GM23248 (cell line): ENCODE measurements around the gene HSBP1. TPM values are rescaled to one million over a fixed set of nuclear protein-coding genes. Genes with fewer than 3 reads are reported as not detected.

Experiments
- DNase-seq: peaks from one replicate; pipeline ENCODE4 v3.0.0-alpha.2; 2015
- H2AFZ ChIP-seq: fragments of 200-600 bp; sonication (generic); 2 replicates; pipeline ENCODE4 v1.6.1; 2016; ENCODE audit warnings: antibody characterized with exemption
- H3F3A ChIP-seq: fragments of 200-600 bp; sonication (generic); 2 replicates; pipeline ENCODE4 v1.6.1; 2016; ENCODE audit warnings: mild to moderate bottlenecking, antibody characterized with exemption, mixed run types; ENCODE audit not compliant: insufficient read depth
- H3K27ac ChIP-seq: fragments of 200-600 bp; sonication (generic); 2 replicates; pipeline ENCODE4 v1.5.1; 2016; ENCODE audit warnings: mild to moderate bottlenecking
- H3K27me3 ChIP-seq: fragments of 200-600 bp; sonication (generic); replicated peaks from 2 replicates; pipeline ENCODE4 v1.6.1; 2016; ENCODE audit warnings: mild to moderate bottlenecking; ENCODE audit not compliant: insufficient read depth
- H3K36me3 ChIP-seq: fragments of 200-600 bp; sonication (generic); 2 replicates; pipeline ENCODE4 v1.6.1; 2016; ENCODE audit warnings: low read depth, mild to moderate bottlenecking
- H3K4me1 ChIP-seq: fragments of 200-600 bp; sonication (generic); 2 replicates; pipeline ENCODE4 v1.6.1; 2016; ENCODE audit warnings: mild to moderate bottlenecking; ENCODE audit not compliant: insufficient read depth
- H3K4me2 ChIP-seq: fragments of 200-600 bp; sonication (generic); one replicate; pipeline ENCODE4 v1.6.1; 2016; ENCODE audit warnings: mild to moderate bottlenecking; ENCODE audit not compliant: unreplicated experiment
- H3K4me3 ChIP-seq: fragments of 200-600 bp; sonication (generic); 2 replicates; pipeline ENCODE4 v1.5.1; 2016; ENCODE audit warnings: mild to moderate bottlenecking
- H3K79me2 ChIP-seq: fragments of 200-600 bp; sonication (generic); 2 replicates; pipeline ENCODE4 v1.6.1; 2016; ENCODE audit warnings: mild to moderate bottlenecking; ENCODE audit not compliant: insufficient read depth
- H3K9ac ChIP-seq: fragments of 200-600 bp; sonication (generic); 2 replicates; pipeline ENCODE4 v1.6.1; 2016; ENCODE audit warnings: mild to moderate bottlenecking
- H3K9me2 ChIP-seq: fragments of 200-600 bp; sonication (generic); 2 replicates; pipeline ENCODE4 v1.6.1; 2016; ENCODE audit warnings: mixed run types, mild to moderate bottlenecking, moderate library complexity; ENCODE audit not compliant: insufficient read depth
- H3K9me3 ChIP-seq: fragments of 200-600 bp; sonication (generic); one replicate; pipeline ENCODE4 v1.6.1; 2017; ENCODE audit warnings: low read depth
- H4K20me1 ChIP-seq: fragments of 200-600 bp; sonication (generic); 2 replicates; pipeline ENCODE4 v1.6.0; 2016; ENCODE audit not compliant: insufficient read depth
- EZH2 ChIP-seq: fragments of 200-600 bp; sonication (generic); IDR thresholded peaks from 2 replicates; pipeline ENCODE4 v1.6.1; 2018; ENCODE audit warnings: antibody characterized with exemption, mild to moderate bottlenecking; ENCODE audit not compliant: insufficient read depth, poor library complexity, severe bottlenecking
- EZH2phosphoT487 ChIP-seq: fragments of 200-600 bp; sonication (generic); IDR thresholded peaks from 2 replicates; pipeline ENCODE4 v1.6.1; 2018; ENCODE audit warnings: antibody characterized with exemption, moderate library complexity, mild to moderate bottlenecking, low read depth; ENCODE audit not compliant: insufficient read depth
- WGBS, 2 experiments: methylation state at CpG; one replicate each; pipeline ENCODE4 v1.1.6; 2015 to 2017; ENCODE audit warnings: low lambda C conversion rate in 2 of 2, low coverage in 1 of 2; ENCODE audit errors: missing lambda C conversion rate in 2 of 2; 5-methylcytosine and 5-hydroxymethylcytosine counted together
- in situ Hi-C: fragments of 300-500 bp; cut with MboI; formaldehyde crosslinking; loops from 2 replicates; pipeline ENCODE4 v1.15.0; 2020
- polyA plus RNA-seq: library from polyadenylated mRNA; unstranded; fragments of >200 nt; fragmentation: Nextera tagmentation; extraction: Ambion mirVana; gene quantifications from 2 replicates; pipeline ENCODE4 v1.2.1, GENCODE V29; 2016
- total RNA-seq: library from RNA; depleted of rRNA; stranded (reverse); fragments of >200 nt; shearing (Covaris generic); gene quantifications from 2 replicates; pipeline ENCODE4 v1.2.3, GENCODE V29; 2014

The HSBP1 gene
- total and polyA plus RNA-seq, 2 experiments from 2014 or later: 32.2 to 405 TPM

- no peak for DNase-seq
- no peak overlapping the region for H2AFZ ChIP-seq
- H3K4me1 ChIP-seq: no peaks in the 10 kb centered on the region
- in situ Hi-C loops: no loop called here
- no peaks in the 10 kb centered on the region for H3K36me3 ChIP-seq
- H3K27ac ChIP-seq: no peak overlapping the region
- no peak overlapping the region for H3K9ac ChIP-seq
- H3K9me3 ChIP-seq: no peaks in the 10 kb centered on the region
- no peak overlapping the region for H3K4me2 ChIP-seq
- H3F3A ChIP-seq: no peaks in the 10 kb centered on the region
- H4K20me1 ChIP-seq: no peaks in the 10 kb centered on the region
- no peak overlapping the region for H3K4me3 ChIP-seq
- H3K27me3 ChIP-seq: no peaks in the 10 kb centered on the region; the same call in 1 of the 2 replicates
- TF ChIP-seq EZH2 (no peak), EZH2phosphoT487 (no peak)
- 79 to 84% methylated on average over 8 of the region's 8 CpGs for WGBS, 2 experiments
- no peaks in the 10 kb centered on the region for H3K79me2 ChIP-seq
- no peaks in the 10 kb centered on the region for H3K9me2 ChIP-seq
These were observed 37.5 kb downstream of the HSBP1 start for GRCh38 chr16:83845263-83845662.

GRCh38 chr16:83847371-83848225, 39.8 kb downstream of the HSBP1 start:
- no peak overlapping the region for H3K27ac ChIP-seq
- no peaks in the 10 kb centered on the region for H4K20me1 ChIP-seq
- no peak overlapping the region for H3K9ac ChIP-seq
- H3K9me3 ChIP-seq: no peaks in the 10 kb centered on the region
- H3K27me3 ChIP-seq: peaks cover 9% of the 10 kb centered on the region
- no peaks in the 10 kb centered on the region for H3K4me1 ChIP-seq
- H2AFZ ChIP-seq: no peak overlapping the region
- 69 to 72% methylated on average over 14 of the region's 14 CpGs for WGBS, 2 experiments
- H3F3A ChIP-seq: no peaks in the 10 kb centered on the region
- no peaks in the 10 kb centered on the region for H3K79me2 ChIP-seq
- no peak for TF ChIP-seq EZH2
- no peak for TF ChIP-seq EZH2phosphoT487
- no peak overlapping the region for H3K4me3 ChIP-seq
- H3K9me2 ChIP-seq: no peaks in the 10 kb centered on the region
- no peaks in the 10 kb centered on the region for H3K36me3 ChIP-seq
- no peak overlapping the region for H3K4me2 ChIP-seq
- in situ Hi-C loops: no loop called here
- DNase-seq: no peak

- Histone ChIP-seq H3K4me3 (no peak overlapping the region), H3K36me3 (no peaks in the 10 kb centered on the region), H4K20me1 (no peaks in the 10 kb centered on the region), H3K9ac (no peak overlapping the region), H3K79me2 (no peaks in the 10 kb centered on the region), H3K27ac (no peak overlapping the region), H3K9me2 (no peaks in the 10 kb centered on the region), H2AFZ (no peak overlapping the region), H3K27me3 (peaks cover 14% of the 10 kb centered on the region), H3K4me2 (no peak overlapping the region), H3K4me1 (no peaks in the 10 kb centered on the region), H3K9me3 (no peaks in the 10 kb centered on the region), H3F3A (no peaks in the 10 kb centered on the region)
- 44 to 45% methylated on average over 6 of the region's 6 CpGs for WGBS, 2 experiments
- no peak for DNase-seq
- in situ Hi-C loops: no loop called here
- TF ChIP-seq EZH2phosphoT487: no peak
- TF ChIP-seq EZH2: no peak
These were observed 41.6 kb downstream of the HSBP1 start for GRCh38 chr16:83849421-83849820.

GRCh38 chr16:83850947-83851346, 43.2 kb downstream of the HSBP1 start:
- no peak for TF ChIP-seq EZH2
- no peak for TF ChIP-seq EZH2phosphoT487
- no peaks in the 10 kb centered on the region for H3K9me3 ChIP-seq
- H3K27ac ChIP-seq: no peak overlapping the region
- in situ Hi-C loops: no loop called here
- H3K36me3 ChIP-seq: no peaks in the 10 kb centered on the region
- H3K79me2 ChIP-seq: no peaks in the 10 kb centered on the region
- no peaks in the 10 kb centered on the region for H3F3A ChIP-seq
- H3K9me2 ChIP-seq: no peaks in the 10 kb centered on the region
- H2AFZ ChIP-seq: no peak overlapping the region
- H3K4me2 ChIP-seq: no peak overlapping the region
- H4K20me1 ChIP-seq: no peaks in the 10 kb centered on the region
- no peak overlapping the region for H3K9ac ChIP-seq
- H3K27me3 ChIP-seq: peaks cover 14% of the 10 kb centered on the region
- no peak overlapping the region for H3K4me3 ChIP-seq
- no peaks in the 10 kb centered on the region for H3K4me1 ChIP-seq
- no peak for DNase-seq
- WGBS, 2 experiments: 63 to 66% methylated on average over 5 of the region's 5 CpGs
